Mucosa of descending colon (tissue), 3 donors: ENCODE measurements around the gene STPG3. TPM values are rescaled to one million over a fixed set of nuclear protein-coding genes. Genes with fewer than 3 reads are reported as not detected.

Experiments
- ATAC-seq: fragments of 200-7000 bp; cut with Tn5 transposase; one replicate; pipeline ENCODE4 v1.9.1; 2020; ENCODE audit warnings: mild to moderate bottlenecking, moderate library complexity
- DNase-seq, 3 donors: peaks; one replicate each; pipeline ENCODE4 v3.0.0-alpha.2; 2020
- H3K36me3 ChIP-seq: fragments of 200-600 bp; one replicate; pipeline ENCODE4 v1.8.0; 2021; ENCODE audit warnings: low read depth, mild to moderate bottlenecking
- H3K4me1 ChIP-seq: fragments of 200-600 bp; one replicate; pipeline ENCODE4 v1.8.0; 2021; ENCODE audit warnings: low read depth, mild to moderate bottlenecking
- H3K4me3 ChIP-seq: fragments of 200-600 bp; one replicate; pipeline ENCODE4 v1.8.0; 2021; ENCODE audit warnings: mild to moderate bottlenecking
- H3K9me3 ChIP-seq: fragments of 200-600 bp; one replicate; pipeline ENCODE4 v1.8.0; 2021; ENCODE audit warnings: mild to moderate bottlenecking
- intact Hi-C, 2 donors: fragments of 100-400 bp; cut with DNase I in 1 of 2; cut with micrococcal nuclease in 1 of 2; formaldehyde crosslinking; loops; one replicate each; pipeline versions ENCODE4 v1.11.0 to v1.11.1; 2022; cut with DNase I, micrococcal nuclease
- total RNA-seq, 3 donors: library from RNA; stranded (reverse); fragmentation: NEBNext Ultra II Directional in 2 of 3; extraction: Animal tissue kit (Norgen Biotek cat#: 25700) in 2 of 3; gene quantifications; one replicate each; pipeline versions ENCODE4 v1.2.1 to v1.2.4, GENCODE V29; 2021 to 2023
- TF ChIP-seq, protein P1 (sequence below): fragments of 200-600 bp; IDR thresholded peaks from one replicate; pipeline ENCODE4 v1.8.0; 2022; ENCODE audit warnings: antibody characterized with exemption, mild to moderate bottlenecking
- donor health status: DM: no; HTN: no; CAD: no; lungs with moderate emphysema.
- donor health status: DM: no; HTN: no; CAD: no.
- donor health status: DM: no; HTN: yes; CAD: no.

The STPG3 gene
- total RNA-seq, 3 donors from 2014 or later, result not detected

- TF ChIP-seq, protein P1, sequence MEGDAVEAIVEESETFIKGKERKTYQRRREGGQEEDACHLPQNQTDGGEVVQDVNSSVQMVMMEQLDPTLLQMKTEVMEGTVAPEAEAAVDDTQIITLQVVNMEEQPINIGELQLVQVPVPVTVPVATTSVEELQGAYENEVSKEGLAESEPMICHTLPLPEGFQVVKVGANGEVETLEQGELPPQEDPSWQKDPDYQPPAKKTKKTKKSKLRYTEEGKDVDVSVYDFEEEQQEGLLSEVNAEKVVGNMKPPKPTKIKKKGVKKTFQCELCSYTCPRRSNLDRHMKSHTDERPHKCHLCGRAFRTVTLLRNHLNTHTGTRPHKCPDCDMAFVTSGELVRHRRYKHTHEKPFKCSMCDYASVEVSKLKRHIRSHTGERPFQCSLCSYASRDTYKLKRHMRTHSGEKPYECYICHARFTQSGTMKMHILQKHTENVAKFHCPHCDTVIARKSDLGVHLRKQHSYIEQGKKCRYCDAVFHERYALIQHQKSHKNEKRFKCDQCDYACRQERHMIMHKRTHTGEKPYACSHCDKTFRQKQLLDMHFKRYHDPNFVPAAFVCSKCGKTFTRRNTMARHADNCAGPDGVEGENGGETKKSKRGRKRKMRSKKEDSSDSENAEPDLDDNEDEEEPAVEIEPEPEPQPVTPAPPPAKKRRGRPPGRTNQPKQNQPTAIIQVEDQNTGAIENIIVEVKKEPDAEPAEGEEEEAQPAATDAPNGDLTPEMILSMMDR, result no peak
- DNase-seq, result peak in 2 of 3 donors; percentile 43 to 57
- H3K4me3 ChIP-seq, result no peak overlapping the region
- no peaks in the 10 kb centered on the region for H3K9me3 ChIP-seq
- H3K4me1 ChIP-seq, result peaks cover 34% of the 10 kb centered on the region
- H3K36me3 ChIP-seq, result peaks cover 3% of the 10 kb centered on the region
- no peak for ATAC-seq
- intact Hi-C loops, result no loop called here
Observed at GRCh38 chr9:137275588-137276472, 24.7 kb downstream of the STPG3 start.

GRCh38 chr9:137276473-137277328, 25.6 kb downstream of the STPG3 start:
- peak; percentile 79 to 84 (median 84) for DNase-seq
- Histone ChIP-seq H3K4me1 (peaks cover 34% of the 10 kb centered on the region), H3K4me3 (no peak overlapping the region), H3K36me3 (peaks cover 3% of the 10 kb centered on the region), H3K9me3 (no peaks in the 10 kb centered on the region)
- intact Hi-C loops, result no loop called here
- peak; percentile 49 for ATAC-seq
- TF ChIP-seq, protein P1, result no peak

GRCh38 chr9:137277329-137278041, 26.4 kb downstream of the STPG3 start, which contains the start of gene TOR4A:
Gene TOR4A (plus strand): TSS chr9:137277726. CDS start chr9:137278690, 964 bp downstream.
- ATAC-seq (peak; percentile 85), DNase-seq (peak; percentile 91 to 95 (median 92))
- intact Hi-C loops, result no loop called here
- Histone ChIP-seq H3K36me3 (peaks cover 3% of the 10 kb centered on the region), H3K4me1 (peaks cover 34% of the 10 kb centered on the region), H3K4me3 (peak within 1 kb of the TSS; percentile 42), H3K9me3 (no peaks in the 10 kb centered on the region)
- TF ChIP-seq, protein P1, result peak; percentile 25

DNA sequence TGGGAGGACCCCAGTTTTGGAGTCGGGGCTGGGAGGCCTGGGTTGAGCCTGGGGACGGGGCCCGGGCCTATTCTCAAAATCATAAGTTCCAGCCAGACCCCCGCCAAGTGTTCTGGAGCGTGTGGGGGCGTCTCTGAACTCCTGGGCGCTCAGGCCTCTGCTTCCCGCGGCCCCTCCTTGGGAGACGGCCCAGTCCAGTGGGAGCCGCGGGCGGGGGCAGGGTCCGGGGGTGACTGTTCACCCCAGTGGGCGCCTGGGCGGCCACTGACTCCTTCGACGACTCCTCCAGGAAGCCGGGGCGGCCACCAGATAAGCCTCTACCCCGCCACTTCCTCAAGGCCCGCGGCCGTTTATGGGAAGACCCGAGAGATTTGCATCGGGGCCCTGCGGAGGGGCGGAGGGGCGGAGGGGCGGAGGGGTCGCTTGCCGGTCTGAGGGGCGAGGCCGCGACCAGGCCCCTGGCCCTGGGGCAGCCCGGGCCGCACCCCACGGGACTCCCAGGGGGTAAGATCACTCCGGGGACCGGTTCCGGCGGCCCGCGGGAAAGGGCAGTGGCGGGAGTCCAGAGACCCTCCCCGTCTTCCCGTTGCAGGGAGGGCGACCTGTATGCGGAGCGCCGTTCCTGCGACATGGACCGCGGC, 27.1 kb downstream of the STPG3 start:
- Histone ChIP-seq H3K4me1 (peaks cover 34% of the 10 kb centered on the region), H3K9me3 (no peaks in the 10 kb centered on the region), H3K36me3 (peaks cover 3% of the 10 kb centered on the region), H3K4me3 (peak overlapping the region; percentile 42)
- DNase-seq (peak in 2 of 3 donors; percentile 71 to 78), ATAC-seq (peak; percentile 38)
- TF ChIP-seq, protein P1, result no peak
- intact Hi-C loops, result no loop called here
